DMS153 treated with DMSO at 0.1 percent for 48 hours (cell line): ENCODE results near the gene SRGN.

Source experiments
- DNase-seq: peaks from one replicate; lab custom pipeline; 2025; ENCODE audit not compliant: unreplicated experiment; lab: John Stamatoyannopoulos, UW

The SRGN gene

DNA sequence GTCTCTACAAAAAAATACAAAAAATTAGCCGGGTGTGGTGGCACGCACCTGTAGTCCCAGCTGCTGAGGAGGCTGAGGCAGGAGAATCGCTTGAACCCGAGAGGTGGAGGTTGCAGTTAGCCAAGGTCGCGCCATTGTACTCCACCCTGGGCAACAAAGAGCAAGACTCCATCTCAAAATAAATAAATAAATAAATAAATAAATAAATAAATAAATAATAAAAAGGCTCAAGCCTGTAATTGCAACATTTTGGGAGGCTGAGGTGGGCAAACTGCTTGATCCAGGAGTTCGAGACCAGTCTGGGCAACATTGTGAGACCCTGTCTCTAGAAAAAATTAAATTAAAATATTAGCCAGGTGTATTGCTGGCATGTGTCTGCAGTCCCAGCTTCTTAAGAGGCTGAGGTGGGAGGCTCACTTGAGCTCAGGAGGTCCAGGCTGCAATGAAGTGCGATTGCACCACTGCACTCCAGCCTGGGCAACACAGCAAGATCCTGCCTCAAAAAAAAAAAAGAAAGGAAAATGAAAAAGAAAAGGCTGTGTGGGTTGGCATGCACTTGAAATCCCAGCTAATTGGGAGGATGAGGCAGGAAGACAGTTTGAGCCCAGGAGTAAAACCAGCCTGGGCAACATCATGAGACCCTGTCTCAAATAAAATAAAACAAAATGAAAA lies 27.6 kb upstream of the SRGN start:
- no peak for DNase-seq

DNA sequence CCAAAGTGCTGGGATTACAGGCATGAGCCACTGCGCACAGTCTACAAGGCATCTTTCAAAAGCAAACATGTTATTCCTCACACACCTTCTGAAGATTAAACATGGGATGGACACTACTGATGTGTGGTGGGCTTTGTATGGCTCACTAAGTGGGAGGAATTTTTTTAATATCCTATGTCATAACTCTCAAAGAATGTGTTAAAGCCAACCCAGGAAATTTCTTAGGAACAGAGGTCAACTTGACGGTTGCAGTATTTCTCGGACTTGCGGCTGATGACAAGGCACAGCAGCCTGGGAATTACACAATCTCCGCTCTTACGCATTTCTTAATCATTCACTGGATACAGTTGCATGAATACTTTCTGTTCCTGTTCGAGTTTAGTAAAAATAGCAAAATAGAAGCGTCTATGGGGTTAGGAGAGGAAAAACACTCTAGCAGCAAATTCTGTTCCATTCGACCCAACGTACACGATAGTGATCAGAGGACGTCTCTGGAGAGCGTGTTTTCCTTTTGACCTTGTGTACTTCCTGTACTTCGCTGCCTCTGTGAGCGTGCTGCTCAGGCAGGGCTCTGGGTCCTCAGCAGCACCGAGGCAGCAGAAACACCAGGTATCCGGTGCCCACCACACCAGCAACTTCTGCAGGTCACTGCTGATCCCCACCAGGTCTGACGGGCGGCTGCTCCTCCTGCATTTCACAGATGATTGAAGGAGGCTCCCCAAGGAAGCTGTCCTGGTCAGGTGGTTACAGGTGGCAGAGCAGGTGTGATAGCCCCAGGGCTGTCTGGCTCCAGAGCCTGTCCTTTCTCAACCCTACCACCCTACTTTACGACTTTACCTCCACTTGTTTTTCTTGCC lies 26.4 kb upstream of the SRGN start:
- peak; percentile 47 for DNase-seq

DNA sequence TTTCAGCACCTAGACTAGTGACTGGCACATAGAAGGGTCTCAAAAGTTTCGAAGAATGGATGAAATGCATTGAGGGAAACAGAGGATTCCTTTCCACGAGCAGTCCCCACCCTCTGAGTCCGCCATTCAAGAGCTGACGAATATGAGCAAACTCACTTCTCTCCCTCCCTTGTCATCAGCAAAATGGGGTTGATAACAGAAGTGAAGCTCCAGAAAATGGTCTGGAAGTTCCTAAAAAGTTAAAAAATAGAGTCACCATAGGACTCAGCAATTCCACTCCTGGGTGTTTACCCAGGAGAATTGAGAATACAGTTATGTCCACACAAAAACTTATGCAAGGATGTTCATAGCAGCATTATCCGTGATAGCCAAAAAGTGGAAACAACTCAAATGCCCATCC lies 25.0 kb upstream of the SRGN start:
- DNase-seq = no peak

DNA sequence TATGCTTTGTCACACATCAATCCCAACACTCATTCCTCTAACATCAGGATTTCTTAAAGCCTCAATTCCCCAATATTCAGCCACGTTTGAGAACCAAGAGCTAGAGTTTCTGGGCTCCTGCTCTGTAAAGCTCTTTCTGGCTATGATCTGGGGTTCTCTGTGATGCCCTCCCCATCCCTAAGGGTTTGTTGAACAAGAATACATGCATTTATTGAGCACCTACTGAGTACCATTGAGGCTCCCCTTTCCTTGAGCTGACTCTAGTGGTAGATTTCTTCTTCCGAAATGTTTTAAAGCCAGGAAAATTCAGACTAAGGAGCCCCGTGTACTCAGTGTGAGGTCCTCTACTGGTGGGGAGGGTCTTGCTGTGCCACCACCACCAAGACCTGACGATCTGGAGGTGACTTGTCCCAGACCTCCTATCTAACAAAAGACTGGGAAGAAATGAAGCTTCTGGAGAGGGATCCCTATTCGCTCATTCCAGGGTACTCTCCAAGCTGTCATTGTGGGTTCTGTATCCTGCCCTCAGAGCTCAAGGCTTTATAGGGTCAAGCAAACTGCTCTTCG lies 23.1 kb upstream of the SRGN start:
- DNase-seq = no peak

GRCh38 chr10:69065406-69066361 lies 22.2 kb upstream of the SRGN start:
- no peak for DNase-seq

- DNase-seq = no peak
Observed at GRCh38 chr10:69067189-69067588, 20.7 kb upstream of the SRGN start.

- no peak for DNase-seq
Observed at GRCh38 chr10:69068549-69068948, 19.4 kb upstream of the SRGN start.

- no peak for DNase-seq
Observed at GRCh38 chr10:69069090-69070042, 18.5 kb upstream of the SRGN start.

- DNase-seq = no peak
Observed at GRCh38 chr10:69070951-69071350, 17.0 kb upstream of the SRGN start.

- no peak for DNase-seq
Observed at GRCh38 chr10:69071610-69072009, 16.3 kb upstream of the SRGN start.

DNA sequence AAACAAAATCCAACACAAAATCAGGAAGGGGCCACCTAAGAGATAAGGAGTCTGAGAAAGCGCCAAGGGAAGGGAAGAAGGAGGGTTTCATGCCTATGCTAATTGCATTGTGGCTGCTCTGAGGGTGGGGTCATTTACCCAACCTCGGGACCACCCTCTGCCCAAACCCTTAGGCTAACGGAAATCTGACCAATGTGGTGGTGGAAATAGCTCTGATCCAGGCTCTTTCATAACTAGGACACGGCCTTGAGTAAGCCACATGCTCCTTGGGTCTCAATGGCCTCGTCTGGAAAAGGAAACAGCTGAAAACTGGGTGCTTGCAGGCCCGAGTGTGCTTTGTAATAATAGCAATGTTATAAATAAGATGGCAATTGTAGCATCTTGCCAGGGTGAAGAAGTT lies 14.9 kb upstream of the SRGN start:
- no peak for DNase-seq

DNA sequence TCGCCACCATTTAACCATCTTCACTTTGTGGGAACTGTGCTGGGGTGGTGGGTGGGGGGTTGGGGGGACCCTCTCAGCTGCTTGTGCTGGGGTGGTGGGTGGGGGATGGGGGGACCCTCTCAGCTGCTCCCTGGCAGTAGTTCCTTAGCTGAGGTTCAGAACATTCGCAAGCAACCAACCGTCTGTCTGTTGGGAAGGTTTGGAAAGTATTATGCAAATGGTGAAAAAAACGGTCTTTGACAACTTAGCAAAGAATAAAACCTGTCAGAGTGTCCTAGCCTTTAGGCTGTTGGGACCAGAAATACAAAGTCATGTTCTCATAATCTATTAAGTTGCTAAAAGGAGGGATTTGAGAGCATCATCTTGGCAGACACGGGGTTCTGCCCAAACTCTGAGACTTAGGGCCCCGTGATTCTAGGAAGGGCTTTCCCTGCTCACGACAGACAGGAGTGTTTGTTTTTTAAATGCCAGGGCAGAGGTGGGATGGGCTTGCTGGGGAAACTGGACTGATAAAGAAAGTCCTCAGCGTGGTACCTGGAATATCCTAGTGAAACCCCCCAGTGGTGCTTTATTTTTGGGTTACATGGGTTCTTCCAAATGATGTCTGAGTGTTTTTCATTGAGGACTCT lies 14.1 kb upstream of the SRGN start:
- DNase-seq = no peak

GRCh38 chr10:69074532-69074931 lies 13.4 kb upstream of the SRGN start:
- DNase-seq = no peak

DNA sequence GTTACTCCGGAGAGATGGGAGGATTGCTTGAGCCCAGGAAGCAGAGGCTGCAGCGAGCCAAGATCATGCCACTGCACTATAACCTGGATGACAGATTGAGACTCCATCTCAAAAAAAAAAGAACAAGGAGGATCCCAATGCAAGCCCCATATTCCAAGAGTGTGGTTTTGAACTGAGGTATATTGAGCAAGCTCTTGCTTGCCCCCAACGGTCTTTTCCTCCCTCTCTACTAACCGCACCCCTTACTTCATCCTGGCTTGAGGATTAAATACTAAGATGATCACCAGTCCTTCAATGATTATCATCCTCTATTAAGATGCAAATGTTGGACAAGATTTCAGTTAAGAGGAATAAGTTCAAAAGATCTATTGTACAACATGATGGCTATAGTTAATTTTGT lies 12.5 kb upstream of the SRGN start:
- no peak for DNase-seq

GRCh38 chr10:69078311-69078710 lies 9.6 kb upstream of the SRGN start:
- no peak for DNase-seq

DNA sequence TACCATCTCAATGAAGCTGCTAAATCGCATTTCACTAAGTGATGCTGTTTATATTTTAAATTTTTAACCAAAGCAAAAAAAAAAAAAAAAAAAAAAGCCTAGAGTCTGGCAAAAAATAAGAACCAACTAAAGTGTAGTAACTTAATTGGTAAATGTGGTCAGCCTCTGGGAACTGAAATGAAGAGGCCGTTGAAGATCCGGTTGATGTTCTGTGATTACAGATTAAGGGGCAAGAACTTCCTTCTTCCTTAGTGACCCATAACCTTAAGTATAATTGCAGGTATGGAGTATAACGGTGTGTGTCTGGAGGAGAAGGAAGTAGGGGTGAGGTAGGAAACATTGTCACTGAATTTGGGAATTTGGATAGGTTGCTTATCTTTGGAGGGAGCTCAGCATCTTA lies 7.7 kb upstream of the SRGN start:
- DNase-seq = no peak

- no peak for DNase-seq
Observed at GRCh38 chr10:69086001-69086509, 1.8 kb upstream of the SRGN start.

- no peak for DNase-seq
Observed at GRCh38 chr10:69088471-69088769, 517 bp downstream of the SRGN start.

DNA sequence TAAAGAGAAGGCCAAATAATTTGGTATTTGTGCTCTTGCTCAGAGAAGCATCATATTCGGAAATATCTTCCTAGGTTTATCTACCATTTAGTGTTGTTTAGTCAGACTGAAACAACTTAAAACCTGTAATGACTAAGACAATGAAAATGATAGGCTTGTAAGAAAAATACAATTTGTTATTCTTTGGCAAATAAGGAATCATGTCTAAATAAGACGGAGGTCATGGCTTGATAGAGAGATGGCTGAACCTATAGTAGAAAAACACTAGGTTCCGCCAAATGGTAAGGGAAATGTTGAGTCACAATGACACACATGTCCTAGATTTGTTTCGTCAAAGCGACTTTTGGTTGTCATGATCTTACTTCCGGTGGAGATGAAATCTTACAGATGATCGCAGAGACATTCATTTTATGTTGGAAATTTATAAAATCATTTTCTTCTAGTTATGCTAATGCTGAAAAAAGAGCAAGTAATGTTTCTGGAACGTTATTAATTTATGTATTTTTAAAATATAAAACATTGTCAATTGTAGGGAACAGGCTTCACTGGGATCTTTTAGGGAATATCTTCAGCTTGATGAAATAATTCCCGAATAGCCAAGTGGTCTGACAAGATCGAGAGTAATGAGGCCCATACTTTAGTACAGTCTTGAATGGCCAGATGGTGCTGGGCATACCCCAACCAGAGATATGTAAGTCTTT lies 1.0 kb downstream of the SRGN start:
- DNase-seq = no peak
